Smooth muscle cell (in vitro differentiated cells): ENCODE measurements around the gene SLC38A6. TPM values are rescaled to one million over a fixed set of nuclear protein-coding genes. Genes with fewer than 3 reads are reported as not detected.

Source experiments
- DNase-seq: peaks from one replicate; lab custom pipeline; 2025; ENCODE audit not compliant: unreplicated experiment; lab: John Stamatoyannopoulos, UW
- H2AFZ ChIP-seq: fragments of 200-600 bp; sonication (generic); 2 replicates; pipeline ENCODE4 v1.6.0; 2016; ENCODE audit warnings: antibody characterized with exemption, low read depth, mild to moderate bottlenecking
- H3F3A ChIP-seq: fragments of 200-600 bp; sonication (generic); 2 replicates; pipeline ENCODE4 v1.6.0; 2017; ENCODE audit warnings: antibody characterized with exemption, low read depth
- H3K27ac ChIP-seq: fragments of 200-600 bp; sonication (generic); 2 replicates; pipeline ENCODE4 v1.5.1; 2016; ENCODE audit warnings: low read depth, mild to moderate bottlenecking
- H3K27me3 ChIP-seq: fragments of 200-600 bp; sonication (generic); 2 replicates; pipeline ENCODE4 v1.6.1; 2016; ENCODE audit warnings: low read depth, mild to moderate bottlenecking
- H3K36me3 ChIP-seq: fragments of 200-600 bp; sonication (generic); 2 replicates; pipeline ENCODE4 v1.5.1; 2016; ENCODE audit warnings: low read depth
- H3K4me1 ChIP-seq: fragments of 200-600 bp; sonication (generic); 2 replicates; pipeline ENCODE4 v1.5.1; 2016; ENCODE audit warnings: low read depth
- H3K4me2 ChIP-seq: fragments of 200-600 bp; sonication (generic); 2 replicates; pipeline ENCODE4 v1.6.0; 2016; ENCODE audit warnings: mild to moderate bottlenecking
- H3K4me3 ChIP-seq: fragments of 200-600 bp; sonication (generic); 2 replicates; pipeline ENCODE4 v1.5.1; 2016; ENCODE audit warnings: mild to moderate bottlenecking
- H3K79me2 ChIP-seq: fragments of 200-600 bp; sonication (generic); 2 replicates; pipeline ENCODE4 v1.6.0; 2016; ENCODE audit warnings: low read depth, mild to moderate bottlenecking
- H3K9ac ChIP-seq: fragments of 200-600 bp; sonication (generic); 2 replicates; pipeline ENCODE4 v1.6.0; 2016; ENCODE audit warnings: low read depth
- H3K9me3 ChIP-seq: fragments of 200-600 bp; sonication (generic); replicated peaks from 2 replicates; pipeline ENCODE4 v1.5.1; 2016; ENCODE audit warnings: low read depth
- H4K20me1 ChIP-seq: fragments of 200-600 bp; sonication (generic); 2 replicates; pipeline ENCODE4 v1.6.0; 2016; ENCODE audit warnings: low read depth
- CTCF ChIP-seq: fragments of 200-600 bp; sonication (generic); IDR thresholded peaks from 2 replicates; pipeline ENCODE4 v1.5.1; 2017; ENCODE audit warnings: borderline replicate concordance, mild to moderate bottlenecking, antibody characterized with exemption; ENCODE audit not compliant: insufficient read depth, poor library complexity, severe bottlenecking
- whole genome bisulfite sequencing: methylation state at CpG from one replicate; pipeline ENCODE4 v1.1.7; 2016; ENCODE audit warnings: low lambda C conversion rate; 5-methylcytosine and 5-hydroxymethylcytosine counted together
- polyA plus RNA-seq: library from polyadenylated mRNA; unstranded; fragments of >200 nt; fragmentation: Nextera tagmentation; extraction: Ambion mirVana; gene quantifications from 2 replicates; pipeline ENCODE4 v1.2.1, GENCODE V29; 2016
- total RNA-seq: library from RNA; depleted of rRNA; stranded (reverse); fragments of >200 nt; gene quantifications from 2 replicates; pipeline ENCODE4 v1.2.3, GENCODE V29; 2014

The SLC38A6 gene
- total and polyA plus RNA-seq, 2 experiments from 2014 or later: 5.5 to 28.7 TPM

- H3K4me3 ChIP-seq: no peak overlapping the region
- H3K36me3 ChIP-seq: peaks cover 5% of the 10 kb centered on the region
- no peaks in the 10 kb centered on the region for H3K27me3 ChIP-seq
- no peak for TF ChIP-seq CTCF
- H3K9me3 ChIP-seq: peaks cover 12% of the 10 kb centered on the region
- H4K20me1 ChIP-seq: no peaks in the 10 kb centered on the region
- DNase-seq: no peak
- peaks cover 8% of the 10 kb centered on the region for H3K79me2 ChIP-seq
- H3K27ac ChIP-seq: no peak overlapping the region
- H3K4me2 ChIP-seq: no peak overlapping the region
- no peak overlapping the region for H2AFZ ChIP-seq
- 65% methylated on average over 3 of the region's 3 CpGs for WGBS
- no peaks in the 10 kb centered on the region for H3F3A ChIP-seq
- no peak overlapping the region for H3K9ac ChIP-seq
- no peaks in the 10 kb centered on the region for H3K4me1 ChIP-seq
Measured at GRCh38 chr14:60951776-60952435, 29.1 kb upstream of the SLC38A6 start.

GRCh38 chr14:60956202-60956601 is 24.8 kb upstream of the SLC38A6 start:
- peaks cover 5% of the 10 kb centered on the region for H3K79me2 ChIP-seq
- H3K27ac ChIP-seq: no peak overlapping the region
- peaks cover 23% of the 10 kb centered on the region for H3K9me3 ChIP-seq
- H4K20me1 ChIP-seq: no peaks in the 10 kb centered on the region
- H3K4me1 ChIP-seq: no peaks in the 10 kb centered on the region
- no peak overlapping the region for H3K4me3 ChIP-seq
- no peak for DNase-seq
- H3K9ac ChIP-seq: no peak overlapping the region
- peaks cover 9% of the 10 kb centered on the region for H3K36me3 ChIP-seq
- H3F3A ChIP-seq: no peaks in the 10 kb centered on the region
- no peaks in the 10 kb centered on the region for H3K27me3 ChIP-seq
- TF ChIP-seq CTCF: no peak
- no peak overlapping the region for H3K4me2 ChIP-seq
- no peak overlapping the region for H2AFZ ChIP-seq
- WGBS: 99% methylated on average over 4 of the region's 4 CpGs

GRCh38 chr14:60956632-60957031 is 24.4 kb upstream of the SLC38A6 start:
- Histone ChIP-seq H3K9ac (no peak overlapping the region), H2AFZ (no peak overlapping the region), H3K4me1 (no peaks in the 10 kb centered on the region), H4K20me1 (no peaks in the 10 kb centered on the region), H3K27me3 (no peaks in the 10 kb centered on the region), H3K4me3 (no peak overlapping the region), H3F3A (no peaks in the 10 kb centered on the region), H3K27ac (no peak overlapping the region), H3K79me2 (peaks cover 5% of the 10 kb centered on the region), H3K4me2 (no peak overlapping the region), H3K9me3 (peaks cover 23% of the 10 kb centered on the region), H3K36me3 (peaks cover 9% of the 10 kb centered on the region)
- WGBS: 95% methylated on average over 1 of the region's 1 CpG
- TF ChIP-seq CTCF: no peak
- no peak for DNase-seq

- peaks cover 4% of the 10 kb centered on the region for H4K20me1 ChIP-seq
- peaks cover 10% of the 10 kb centered on the region for H3K79me2 ChIP-seq
- no peaks in the 10 kb centered on the region for H3F3A ChIP-seq
- no peaks in the 10 kb centered on the region for H3K4me1 ChIP-seq
- H3K9ac ChIP-seq: no peak overlapping the region
- no peak overlapping the region for H3K4me2 ChIP-seq
- H3K36me3 ChIP-seq: peaks cover 9% of the 10 kb centered on the region
- H3K9me3 ChIP-seq: peaks cover 23% of the 10 kb centered on the region
- no peak for DNase-seq
- no peak for TF ChIP-seq CTCF
- no peak overlapping the region for H3K4me3 ChIP-seq
- H3K27ac ChIP-seq: no peak overlapping the region
- H3K27me3 ChIP-seq: no peaks in the 10 kb centered on the region
- no peak overlapping the region for H2AFZ ChIP-seq
Measured at GRCh38 chr14:60958146-60958545, 22.9 kb upstream of the SLC38A6 start.
